HUDEP-2 (cell line): ENCODE data around the gene FHIT.

ENCODE experiments used
- DNase-seq, 76 experiments: peaks; one replicate each; lab custom pipeline; 2025; ENCODE audit not compliant: unreplicated experiment in 76 of 76; lab: John Stamatoyannopoulos, UW

Gene FHIT

GRCh38 chr3:61118830-61119229, 132.4 kb downstream of the FHIT start:
- no peak for DNase-seq

- DNase-seq, result no peak
These were observed 134.0 kb downstream of the FHIT start for GRCh38 chr3:61117045-61117898.

- no peak for DNase-seq
These were observed 136.8 kb downstream of the FHIT start for GRCh38 chr3:61114316-61114953.

GRCh38 chr3:61111825-61112224, 139.4 kb downstream of the FHIT start:
- no peak for DNase-seq

GRCh38 chr3:61110576-61110975, 140.7 kb downstream of the FHIT start:
- DNase-seq, result no peak

- no peak for DNase-seq
These were observed 142.8 kb downstream of the FHIT start for GRCh38 chr3:61108247-61109019.

GRCh38 chr3:61094608-61095007, 156.6 kb downstream of the FHIT start:
- no peak for DNase-seq

GRCh38 chr3:61093364-61093763, 157.9 kb downstream of the FHIT start:
- no peak for DNase-seq

- DNase-seq, result no peak
These were observed 158.4 kb downstream of the FHIT start for GRCh38 chr3:61092870-61093269.

- DNase-seq, result peak in 52 of 76 experiments; percentile 1 to 65 (median 24)
These were observed 160.7 kb downstream of the FHIT start for GRCh38 chr3:61090389-61091169.

- no peak for DNase-seq
These were observed 163.8 kb downstream of the FHIT start for GRCh38 chr3:61087465-61087864.

- DNase-seq, result no peak
These were observed 169.7 kb downstream of the FHIT start for GRCh38 chr3:61081554-61081953.

GRCh38 chr3:61080737-61081445, 170.4 kb downstream of the FHIT start:
- DNase-seq, result no peak

- no peak for DNase-seq
These were observed 173.1 kb downstream of the FHIT start for GRCh38 chr3:61078048-61078752.

- DNase-seq, result no peak
These were observed 173.7 kb downstream of the FHIT start for GRCh38 chr3:61077551-61077950.

GRCh38 chr3:61074783-61075182, 176.5 kb downstream of the FHIT start:
- DNase-seq, result no peak

GRCh38 chr3:61073566-61074165, 177.6 kb downstream of the FHIT start:
- no peak for DNase-seq

GRCh38 chr3:61068084-61068483, 183.2 kb downstream of the FHIT start:
- no peak for DNase-seq

GRCh38 chr3:61066800-61067199, 184.5 kb downstream of the FHIT start:
- DNase-seq, result no peak
